ENCODE results near the gene DAPK1.

The DAPK1 gene

DNA sequence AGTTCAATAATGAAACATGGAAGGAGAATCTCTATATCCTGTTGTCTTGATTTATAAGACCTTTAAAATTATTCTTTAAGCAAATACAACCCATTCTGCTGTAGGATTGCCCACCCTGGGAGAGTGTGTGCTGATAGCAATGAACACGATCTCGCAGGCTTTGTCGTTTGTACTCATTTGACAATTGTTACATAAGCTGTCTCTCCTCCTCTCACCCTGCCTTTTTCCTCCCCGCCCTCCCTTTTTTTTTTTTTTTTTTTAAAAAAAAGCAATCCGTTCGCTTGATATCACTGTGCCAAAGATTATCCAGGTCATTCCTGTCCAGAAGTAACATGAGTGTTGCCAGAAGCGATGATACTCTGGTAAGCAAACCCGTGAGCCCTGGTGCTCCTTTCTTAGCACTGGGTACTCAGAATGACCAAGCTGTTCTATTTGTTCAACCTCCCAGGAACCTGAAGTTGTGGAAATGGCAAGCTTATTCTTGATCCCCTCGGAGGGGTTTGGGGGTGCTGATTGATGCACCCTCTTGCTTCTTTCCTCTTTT, 145.5 kb downstream of the DAPK1 start:
- no peak for DNase-seq (ENCODE audit: low read depth in 2 of 2)

GRCh38 chr9:87643778-87644570, 146.3 kb downstream of the DAPK1 start:
- no peak for DNase-seq (ENCODE audit: low read depth in 2 of 2)

DNA sequence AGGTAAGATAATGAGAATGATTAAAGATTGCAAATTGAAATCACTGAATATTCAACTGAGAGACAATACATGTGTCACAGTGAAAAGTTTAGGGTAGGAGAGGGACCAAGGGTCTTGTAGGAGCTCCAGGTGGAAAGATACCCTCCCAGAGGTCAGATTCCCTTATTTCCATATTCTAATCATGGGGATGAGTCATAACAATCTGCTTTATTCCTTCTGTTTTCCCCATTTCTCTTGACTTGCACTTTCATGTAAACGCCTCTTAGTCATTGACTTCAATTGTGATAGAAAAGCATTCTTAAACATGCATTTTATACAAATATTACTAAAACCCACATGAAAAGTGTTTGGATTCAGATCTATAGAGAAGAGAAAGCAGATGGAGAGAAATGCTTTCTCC, 147.0 kb downstream of the DAPK1 start:
- DNase-seq (ENCODE audit: low read depth in 2 of 2): no peak

DNA sequence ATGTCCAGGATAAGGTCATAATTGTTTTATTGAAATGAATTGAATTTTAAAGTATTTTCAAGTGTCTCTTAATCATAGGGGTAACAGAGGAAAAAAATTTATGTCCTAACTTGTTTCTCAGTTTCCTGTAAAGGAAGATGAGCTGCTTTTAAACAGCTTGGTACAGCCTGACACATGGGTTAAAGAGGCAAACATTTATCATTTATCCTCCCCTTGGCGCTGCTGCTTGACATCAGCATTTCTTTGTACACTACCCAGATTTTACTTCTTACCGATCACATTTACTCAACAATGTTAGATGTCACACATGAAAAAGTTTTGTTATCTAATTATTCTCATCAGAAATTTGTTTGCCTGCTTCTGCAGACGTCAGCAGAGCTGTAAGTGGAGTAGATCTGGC, 148.9 kb downstream of the DAPK1 start:
- DNase-seq (ENCODE audit: low read depth in 2 of 2): no peak

DNA sequence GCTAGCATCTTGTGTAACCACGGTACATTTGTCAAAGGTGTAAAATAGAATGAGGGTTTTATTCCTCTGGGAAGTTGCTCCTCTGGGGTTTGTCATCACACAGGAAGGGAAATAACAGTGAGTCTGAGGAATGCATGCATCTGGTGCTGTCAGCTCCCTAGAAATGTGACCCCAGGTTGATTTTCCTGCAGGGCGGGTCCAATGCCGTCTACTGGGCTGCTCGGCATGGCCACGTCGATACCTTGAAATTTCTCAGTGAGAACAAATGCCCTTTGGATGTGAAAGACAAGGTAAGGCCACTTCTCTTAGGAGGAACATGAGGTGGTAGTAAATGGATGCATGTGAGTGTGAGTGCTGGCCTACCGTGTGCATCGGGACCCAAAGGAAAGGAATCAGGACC, 149.4 kb downstream of the DAPK1 start:
- no peak for DNase-seq (ENCODE audit: low read depth in 2 of 2)

- DNase-seq (ENCODE audit: low read depth in 2 of 2): no peak
These were observed 150.9 kb downstream of the DAPK1 start for GRCh38 chr9:87648606-87649005.

GRCh38 chr9:87650611-87651295, 153.1 kb downstream of the DAPK1 start:
- no peak for DNase-seq (ENCODE audit: low read depth in 2 of 2)

DNA sequence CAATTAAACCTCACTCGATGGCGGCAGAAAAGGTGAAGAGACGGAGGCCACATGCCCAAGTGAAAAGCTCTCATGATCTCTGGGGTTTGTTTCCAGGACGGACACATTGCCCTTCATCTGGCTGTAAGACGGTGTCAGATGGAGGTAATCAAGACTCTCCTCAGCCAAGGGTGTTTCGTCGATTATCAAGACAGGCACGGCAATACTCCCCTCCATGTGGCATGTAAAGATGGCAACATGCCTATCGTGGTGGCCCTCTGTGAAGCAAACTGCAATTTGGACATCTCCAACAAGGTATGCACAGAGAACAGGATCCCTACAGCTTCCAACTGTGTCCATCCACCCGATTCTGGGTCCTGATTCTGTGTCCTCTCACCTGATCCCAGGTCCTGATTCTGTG, 153.8 kb downstream of the DAPK1 start:
- no peak for DNase-seq (ENCODE audit: low read depth in 2 of 2)

DNA sequence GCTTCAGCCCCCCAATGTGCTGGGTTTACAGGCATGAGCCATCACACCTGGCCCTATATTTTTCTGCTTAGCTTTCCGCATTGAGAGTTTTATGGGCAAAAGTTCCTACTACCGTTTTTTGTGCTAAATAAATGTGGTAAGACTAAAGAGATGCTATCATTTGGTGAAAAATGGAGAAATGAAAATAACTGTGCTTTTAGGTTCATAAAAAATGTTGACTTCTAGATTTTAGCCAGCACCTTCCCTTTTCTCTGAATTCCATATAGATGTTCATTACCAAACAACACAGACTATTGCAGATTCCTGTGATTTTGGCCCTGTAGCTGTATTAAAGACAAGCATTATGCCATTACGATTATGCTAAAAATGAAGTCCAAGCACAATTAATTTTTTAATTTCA, 156.3 kb downstream of the DAPK1 start:
- DNase-seq (ENCODE audit: low read depth in 2 of 2): no peak

- DNase-seq (ENCODE audit: low read depth in 2 of 2): no peak
These were observed 158.1 kb downstream of the DAPK1 start for GRCh38 chr9:87655731-87656130.

DNA sequence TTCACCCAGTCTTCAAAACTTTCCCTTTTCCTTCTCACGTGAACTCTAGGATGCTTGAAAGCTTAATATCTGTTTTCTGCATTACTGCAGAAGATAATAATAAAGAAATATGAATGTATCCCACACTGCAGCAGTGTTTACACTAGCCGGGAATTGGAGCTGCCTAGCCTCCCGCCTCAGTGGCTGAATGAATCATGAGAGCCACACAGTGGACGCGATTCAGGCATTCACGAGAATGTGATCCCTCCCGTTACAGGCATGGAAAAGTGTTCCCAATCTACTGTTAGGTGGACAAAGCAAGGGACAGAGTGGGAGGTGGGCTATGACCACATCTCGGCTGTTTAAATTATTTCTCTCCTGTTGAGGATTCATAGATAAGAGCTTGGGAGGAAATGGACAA, 158.8 kb downstream of the DAPK1 start:
- DNase-seq (ENCODE audit: low read depth in 2 of 2): no peak

GRCh38 chr9:87657190-87657589, 159.5 kb downstream of the DAPK1 start:
- no peak for DNase-seq (ENCODE audit: low read depth in 2 of 2)

DNA sequence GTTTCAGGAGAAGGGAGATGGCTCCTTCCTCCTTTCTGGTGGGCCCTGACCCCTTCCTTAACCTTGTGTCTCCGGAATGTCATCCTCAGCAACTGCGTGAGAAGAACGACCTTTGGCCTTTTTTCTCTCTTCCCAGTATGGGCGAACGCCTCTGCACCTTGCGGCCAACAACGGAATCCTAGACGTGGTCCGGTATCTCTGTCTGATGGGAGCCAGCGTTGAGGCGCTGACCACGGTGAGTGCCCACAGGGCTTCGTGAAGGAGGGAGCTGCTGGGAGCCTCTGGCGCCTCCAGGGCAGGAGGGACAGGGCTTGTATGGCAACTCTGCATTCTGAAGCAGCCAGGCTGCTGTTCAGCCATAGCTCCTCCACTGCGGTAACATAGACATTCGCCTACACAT, 160.2 kb downstream of the DAPK1 start:
- DNase-seq (ENCODE audit: low read depth in 2 of 2): no peak

DNA sequence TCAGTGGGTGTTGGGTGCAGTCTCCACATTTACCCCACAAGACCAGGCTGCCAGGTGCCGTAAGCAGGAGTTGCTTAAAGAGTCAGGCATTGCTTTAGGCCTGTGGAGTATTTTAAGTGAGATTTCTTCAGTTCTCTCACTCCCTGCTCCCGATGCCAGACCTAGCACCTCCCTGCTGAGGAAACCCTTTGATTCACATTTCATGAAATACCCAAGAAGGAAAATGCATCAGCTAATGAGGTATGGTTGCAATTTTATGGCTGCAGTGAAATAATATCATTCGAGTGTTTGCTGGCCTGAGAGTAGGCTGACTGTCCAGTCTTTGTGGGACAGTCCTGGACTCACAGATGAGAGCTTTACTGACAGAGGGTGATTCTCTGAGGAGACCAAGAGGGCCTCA, 160.8 kb downstream of the DAPK1 start:
- DNase-seq (ENCODE audit: low read depth in 2 of 2): no peak

GRCh38 chr9:87659534-87660419, 162.1 kb downstream of the DAPK1 start:
- DNase-seq (ENCODE audit: low read depth in 2 of 2): no peak

DNA sequence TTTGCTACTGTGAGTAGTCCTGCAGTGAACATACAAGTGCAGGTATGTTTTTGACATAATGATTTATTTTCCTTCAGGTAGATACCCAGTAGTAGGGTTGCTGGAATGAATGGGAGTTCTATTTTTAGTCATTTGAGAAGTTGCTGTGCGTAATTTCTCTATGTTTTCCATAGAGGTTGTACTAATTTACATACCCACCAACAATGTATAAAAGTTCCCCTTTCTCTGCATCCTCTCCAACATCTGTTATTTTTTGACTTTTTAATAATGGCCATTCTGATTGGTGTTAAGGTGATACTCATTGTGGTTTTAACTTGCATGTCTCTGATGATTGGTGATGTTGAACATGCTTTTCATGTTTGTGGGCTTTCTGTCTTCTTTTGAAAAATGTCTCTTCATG, 163.6 kb downstream of the DAPK1 start:
- no peak for DNase-seq (ENCODE audit: low read depth in 2 of 2)

DNA sequence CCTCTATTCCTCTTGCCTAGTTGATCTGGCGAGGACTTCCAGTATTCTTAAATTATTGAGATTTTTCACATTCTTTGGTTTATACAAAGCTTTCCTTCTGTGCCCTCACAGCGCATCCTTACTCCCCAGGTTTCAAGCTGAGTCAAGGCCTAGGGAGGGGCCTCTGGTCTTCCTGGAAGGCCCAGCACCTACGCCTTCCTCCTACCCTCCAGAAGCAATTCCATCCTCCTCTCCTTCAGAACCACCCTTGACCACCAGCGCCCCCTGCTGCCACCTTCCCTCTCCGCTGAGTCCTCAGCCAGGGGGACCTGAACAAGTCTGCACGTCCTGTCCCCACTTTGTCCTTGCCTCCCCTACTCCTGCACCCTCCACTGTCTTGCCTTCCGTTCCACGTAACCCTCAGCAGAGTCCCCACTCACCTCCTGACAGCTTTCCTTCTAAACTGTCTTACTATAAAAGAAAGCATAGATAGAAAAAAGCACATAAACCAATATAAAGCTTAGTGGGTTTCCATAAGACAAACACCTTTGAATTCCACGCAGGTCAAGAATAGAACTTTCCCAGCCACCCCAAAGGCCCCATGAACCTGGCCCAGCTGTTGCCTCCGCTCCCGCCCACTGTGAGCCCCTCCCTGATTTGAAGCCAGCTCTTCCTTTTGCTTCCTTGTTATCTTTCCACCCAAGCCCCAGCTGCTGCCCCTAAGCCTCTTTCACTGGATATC, 165.3 kb downstream of the DAPK1 start:
- DNase-seq (ENCODE audit: low read depth in 2 of 2): peak; percentile 32 to 79

GRCh38 chr9:87663556-87663955, 165.9 kb downstream of the DAPK1 start:
- no peak for DNase-seq (ENCODE audit: low read depth in 2 of 2)

GRCh38 chr9:87664153-87665060, 166.7 kb downstream of the DAPK1 start:
- no peak for DNase-seq (ENCODE audit: low read depth in 2 of 2)

GRCh38 chr9:87665505-87665904, 167.8 kb downstream of the DAPK1 start:
- DNase-seq (ENCODE audit: low read depth in 2 of 2): no peak
